HG03521 (cell line): ENCODE data around the gene PHRF1.
"Not testable (repeated sequence)": the region's sequence is repeated elsewhere in the genome, so short reads cannot be mapped to it uniquely, and the experiment has no call there.

Experiments
- ATAC-seq: cut with Tn5 transposase; IDR thresholded peaks from one replicate; pipeline ENCODE4 v1.9.1; 2021; ENCODE audit warnings: mild to moderate bottlenecking, moderate library complexity; ENCODE audit not compliant: unreplicated experiment

Gene PHRF1

GRCh38 chr11:573146-573759 is 3.0 kb upstream of the PHRF1 start:
- no peak for ATAC-seq

GRCh38 chr11:574031-574570 is 2.2 kb upstream of the PHRF1 start:
- not testable (repeated sequence) for ATAC-seq

- no peak for ATAC-seq
Measured at GRCh38 chr11:574632-575312, 1.5 kb upstream of the PHRF1 start.

- ATAC-seq = peak; percentile 35
Measured at GRCh38 chr11:575313-575995, 816 bp upstream of the PHRF1 start.

- no peak for ATAC-seq
Measured at GRCh38 chr11:576811-577610, 741 bp downstream of the PHRF1 start.

- ATAC-seq = no peak
Measured at GRCh38 chr11:577611-577894, 1.3 kb downstream of the PHRF1 start.

GRCh38 chr11:578276-579035 is 2.2 kb downstream of the PHRF1 start:
- no peak for ATAC-seq

GRCh38 chr11:579830-580601 is 3.7 kb downstream of the PHRF1 start:
- no peak for ATAC-seq

GRCh38 chr11:581342-581741 is 5.1 kb downstream of the PHRF1 start:
- ATAC-seq = no peak

- ATAC-seq = no peak
Measured at GRCh38 chr11:581752-582151, 5.5 kb downstream of the PHRF1 start.

- no peak for ATAC-seq
Measured at GRCh38 chr11:584287-584686, 8.0 kb downstream of the PHRF1 start.

- ATAC-seq = no peak
Measured at GRCh38 chr11:586376-587316, 10.4 kb downstream of the PHRF1 start.

GRCh38 chr11:587546-587945 is 11.3 kb downstream of the PHRF1 start:
- no peak for ATAC-seq

- no peak for ATAC-seq
Measured at GRCh38 chr11:587978-588380, 11.7 kb downstream of the PHRF1 start.

- ATAC-seq = no peak
Measured at GRCh38 chr11:589798-590197, 13.5 kb downstream of the PHRF1 start.

- ATAC-seq = no peak
Measured at GRCh38 chr11:590997-591396, 14.7 kb downstream of the PHRF1 start.

- no peak for ATAC-seq
Measured at GRCh38 chr11:592501-592900, 16.2 kb downstream of the PHRF1 start.

- ATAC-seq = no peak
Measured at GRCh38 chr11:592918-593317, 16.6 kb downstream of the PHRF1 start.

GRCh38 chr11:593347-593746 is 17.1 kb downstream of the PHRF1 start:
- no peak for ATAC-seq
